K562 (cell line): Measurements from ENCODE around the gene USP7. TPM values are rescaled to one million over a fixed set of nuclear protein-coding genes. Genes with fewer than 3 reads are reported as not detected.
A peak's percentile ranks its signal among the peaks of the same experiment; 100 is the strongest.

Source experiments
- ATAC-seq: fragments of 200-7000 bp; cut with Tn5 transposase; 3 replicates; pipeline ENCODE4 v1.9.1; 2020; ENCODE audit warnings: moderate library complexity
- BruUV-seq: library from RNA; stranded (reverse); fragments of 400-500 nt; replicated peaks from 2 replicates; lab custom pipeline; 2021; lab: Mats Ljungman, UMichigan
- CTCF ChIA-PET: fragments of 300-600 bp; formaldehyde crosslinking; extraction: SDS; loops from one replicate; lab custom pipeline; 2021; ENCODE audit warnings: low intra/inter-chr PET ratio; lab: Yijun Ruan, JAX
- POLR2A ChIA-PET: fragments of 300-600, 350-650 bp; sonication (Branson Sonifier 250); formaldehyde crosslinking; extraction: SDS; loops from one replicate; lab custom pipeline; 2021; ENCODE audit warnings: antibody characterized with exemption, inconsistent platforms; lab: Yijun Ruan, JAX
- DNase-seq, 4 experiments: peaks; one replicate each; pipeline versions ENCODE4 v3.0.0 to v3.0.0-alpha.2; 2011 to 2018; ENCODE audit warnings: low spot score in 3 of 4, mixed read lengths in 3 of 4; ENCODE audit errors: extremely low read depth in 1 of 4
- FAIRE-seq: peaks from 2 replicates; lab custom pipeline; 2011; peaks lifted over from hg19 to GRCh38; lab: Jason Lieb, UNC
- H2AFZ ChIP-seq: 2 replicates; pipeline ENCODE4 v1.6.0; 2011; ENCODE audit warnings: low read depth, low read length, control low read depth, inconsistent platforms
- H3K27ac ChIP-seq: fragments of 200-600 bp; 3 replicates; pipeline ENCODE4 v1.8.0; 2011; ENCODE audit warnings: low read depth, mild to moderate bottlenecking, control low read depth, inconsistent platforms, low read length, moderate library complexity, mixed read lengths; ENCODE audit errors: extremely low read depth
- H3K27me3 ChIP-seq, 2 experiments: fragments of 300-600 bp in 1 of 2; 2 replicates in 1 of 2; 3 replicates in 1 of 2; pipeline versions ENCODE4 v1.6.0 to v1.8.0; 2011; ENCODE audit warnings: inconsistent platforms in 2 of 2, low read length in 2 of 2, mild to moderate bottlenecking in 1 of 2, mixed read lengths in 1 of 2, moderate library complexity in 1 of 2; ENCODE audit not compliant: control insufficient read depth in 2 of 2, insufficient read depth in 2 of 2
- H3K36me3 ChIP-seq: fragments of 300-600 bp; 3 replicates; pipeline ENCODE4 v1.8.0; 2011; ENCODE audit warnings: mild to moderate bottlenecking, low read length, inconsistent platforms; ENCODE audit not compliant: control insufficient read depth, insufficient read depth
- H3K4me1 ChIP-seq, 2 experiments: fragments of 200-600 bp in 1 of 2; replicated peaks in 1 of 2; 2 replicates in 1 of 2; 3 replicates in 1 of 2; pipeline versions ENCODE4 v1.5.1 to v1.8.0; 2011; ENCODE audit warnings: inconsistent platforms in 2 of 2, low read length in 2 of 2, mild to moderate bottlenecking in 1 of 2, mixed read lengths in 1 of 2, moderate library complexity in 1 of 2; ENCODE audit not compliant: control insufficient read depth in 2 of 2, insufficient read depth in 2 of 2
- H3K4me2 ChIP-seq: 2 replicates; pipeline ENCODE4 v1.6.1; 2011; ENCODE audit warnings: low read length, control low read depth, inconsistent platforms, mixed read lengths; ENCODE audit not compliant: insufficient read depth
- H3K4me3 ChIP-seq: fragments of 200-600 bp; sonication (generic), shearing (Covaris generic); 2 replicates; pipeline ENCODE4 v1.5.1; 2016; ENCODE audit warnings: control low read depth, inconsistent platforms
- H3K79me2 ChIP-seq: fragments of 200-600 bp; 3 replicates; pipeline ENCODE4 v1.8.0; 2011; ENCODE audit warnings: low read length, inconsistent platforms; ENCODE audit not compliant: control insufficient read depth, insufficient read depth
- H3K9ac ChIP-seq, 2 experiments: 2 replicates each; pipeline versions ENCODE4 v1.6.0 to v1.6.1; 2011; ENCODE audit warnings: low read depth in 2 of 2, low read length in 2 of 2, control low read depth in 1 of 2, inconsistent platforms in 1 of 2, mild to moderate bottlenecking in 1 of 2, mixed read lengths in 1 of 2; ENCODE audit not compliant: insufficient read depth in 1 of 2
- H3K9me1 ChIP-seq: one replicate; pipeline ENCODE4 v1.6.0; 2011; ENCODE audit warnings: inconsistent platforms, mild to moderate bottlenecking, low read length, moderate library complexity; ENCODE audit not compliant: control insufficient read depth, insufficient read depth
- H3K9me3 ChIP-seq: replicated peaks from 2 replicates; pipeline ENCODE4 v1.5.1; 2011; ENCODE audit warnings: low read depth, low read length, inconsistent platforms; ENCODE audit not compliant: control insufficient read depth, insufficient read depth
- H4K20me1 ChIP-seq: replicated peaks from 2 replicates; pipeline ENCODE4 v1.6.1; 2011; ENCODE audit warnings: low read length, inconsistent platforms, mixed read lengths; ENCODE audit not compliant: control insufficient read depth, insufficient read depth
- CREB1 ChIP-seq, 2 experiments: sonication (generic) in 1 of 2; formaldehyde crosslinking in 1 of 2; IDR thresholded peaks; 2 replicates each; pipeline versions ENCODE4 v1.6.1 to v1.8.0; 2012 to 2022; ENCODE audit warnings: inconsistent platforms in 1 of 2, mild to moderate bottlenecking in 1 of 2, missing genetic modification reagents in 1 of 2, moderate library complexity in 1 of 2
- DPF2 ChIP-seq: fragments of 450-650 bp; IDR thresholded peaks from 2 replicates; pipeline ENCODE4 v1.6.1; 2016
- NFXL1 ChIP-seq: fragments of 450-650 bp; formaldehyde crosslinking; IDR thresholded peaks from 2 replicates; pipeline ENCODE4 v1.4.0; 2021; ENCODE audit warnings: mild to moderate bottlenecking
- POLR2A ChIP-seq: fragments of 450-650 bp; conservative IDR thresholded peaks from 2 replicates; pipeline ENCODE4 v1.6.1; 2016
- POLR2AphosphoS2 ChIP-seq: IDR thresholded peaks from 2 replicates; pipeline ENCODE4 v1.6.1; 2012; ENCODE audit warnings: low read length, improper control_type of control experiment
- PPARD ChIP-seq: fragments of 250-450 bp; sonication (Bioruptor Pico); IDR thresholded peaks from 2 replicates; pipeline ENCODE4 v1.8.0; 2022; ENCODE audit warnings: inconsistent platforms, mild to moderate bottlenecking, moderate library complexity
- SMAD3 ChIP-seq: fragments of 450-650 bp; formaldehyde crosslinking; conservative IDR thresholded peaks from 2 replicates; pipeline ENCODE4 v1.4.0; 2020; ENCODE audit warnings: mild to moderate bottlenecking
- USF2 ChIP-seq: sonication (generic); formaldehyde crosslinking; IDR thresholded peaks from 2 replicates; pipeline ENCODE4 v1.5.0; 2020; ENCODE audit warnings: missing genetic modification reagents
- ZBTB7A ChIP-seq: IDR thresholded peaks from 2 replicates; pipeline ENCODE4 v1.6.1; 2011; ENCODE audit warnings: low read depth, mild to moderate bottlenecking, low read length, moderate library complexity, borderline replicate concordance; ENCODE audit not compliant: control insufficient read depth
- ZNF24 ChIP-seq: fragments of 450-650 bp; IDR thresholded peaks from 2 replicates; pipeline ENCODE4 v1.6.1; 2016
- ZNF507 ChIP-seq: conservative IDR thresholded peaks from 2 replicates; pipeline ENCODE4 v1.6.1; 2017; ENCODE audit warnings: missing genetic modification characterization, missing compliant biosample characterization
- WGBS: fragments of 100-300 bp; shearing (Covaris generic); methylation state at CpG from one replicate; pipeline ENCODE4 v1.1.6; 2016; ENCODE audit warnings: low coverage, mixed read lengths; ENCODE audit not compliant: insufficient coverage; ENCODE audit errors: missing lambda C conversion rate; 5-methylcytosine and 5-hydroxymethylcytosine counted together
- in situ Hi-C: fragments of 300-500 bp; cut with MboI; formaldehyde crosslinking; loops from 4 replicates; pipeline ENCODE4 v1.15.0; 2018; ENCODE audit warnings: inconsistent platforms, mixed read lengths
- intact Hi-C: fragments of 100-400 bp; cut with micrococcal nuclease; formaldehyde crosslinking; loops from 2 replicates; pipeline ENCODE4 v1.14.2; 2022
- polyA plus RNA-seq, 8 experiments: library from polyadenylated mRNA; depleted of rRNA in 4 of 8; stranded (reverse) in 5 of 8; unstranded in 3 of 8; fragments of >200 nt; fragmentation: Nextera tagmentation in 2 of 8; fragmentation: Illumina TruSeq in 1 of 8; extraction: Ambion mirVana in 2 of 8; extraction: Trizol in 1 of 8; gene quantifications; 2 replicates each; pipeline versions ENCODE4 v1.2.1 to v1.2.3, GENCODE V29; 2011 to 2014; ENCODE audit warnings: inconsistent platforms in 1 of 8, missing spikeins in 1 of 8
- total RNA-seq, 7 experiments: library from RNA; depleted of rRNA in 6 of 7; stranded (reverse); fragments of >200 nt in 6 of 7; fragmentation: Illumina TruSeq in 2 of 7; extraction: Trizol in 2 of 7; gene quantifications; 2 replicates each; pipeline versions ENCODE4 v1.2.1 to v1.2.3, GENCODE V29; 2011 to 2021; ENCODE audit warnings: low replicate concordance in 1 of 7
- TF ChIP-seq, protein P1 (sequence below): fragments of 450-650 bp; IDR thresholded peaks from 2 replicates; pipeline ENCODE4 v1.6.1; 2016; ENCODE audit warnings: low read depth, mild to moderate bottlenecking, moderate library complexity

USP7 gene
- total and polyA plus RNA-seq, 9 of the 15 experiments (the other 6 are each of a cell fraction or from before 2014, with no cell fraction given) = 17.1 to 145 (median 57.9) TPM

DNA sequence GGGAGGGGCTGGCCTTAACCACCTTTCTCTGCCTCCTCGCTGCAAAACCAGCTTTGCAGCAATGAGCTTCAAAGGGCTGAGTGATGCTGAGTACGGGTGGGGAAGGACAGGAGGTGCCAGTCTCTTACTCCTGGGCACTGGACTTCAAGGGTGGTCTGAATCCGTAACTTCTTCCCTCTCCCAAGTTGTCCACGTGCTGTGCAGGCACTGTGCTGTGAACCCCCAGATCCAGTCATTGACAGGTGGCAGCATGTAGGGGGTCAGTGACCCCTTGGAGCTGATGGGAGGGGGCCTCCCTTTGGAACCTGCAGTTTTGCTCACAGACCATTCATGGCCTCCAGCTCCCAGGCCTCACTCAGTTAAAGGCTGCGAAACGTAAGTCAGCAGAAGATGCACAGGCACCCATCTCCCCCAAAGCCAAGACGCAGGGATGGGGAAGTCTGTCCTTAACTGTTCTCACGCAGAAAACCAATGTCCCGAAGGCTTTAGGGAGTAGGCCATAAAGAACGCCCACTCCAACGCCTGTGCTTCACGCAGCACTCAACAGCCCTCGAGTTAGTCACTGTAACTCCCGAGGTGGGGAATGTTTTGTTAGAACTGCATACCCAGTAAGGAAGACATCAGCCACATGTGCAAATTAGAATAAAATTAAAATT, 73.7 kb downstream of the USP7 start:
- Histone ChIP-seq H2AFZ (no peak overlapping the region), H3K9me3 (no peaks in the 10 kb centered on the region), H4K20me1 (peaks cover 26% of the 10 kb centered on the region; the same call in 1 of the 2 replicates), H3K4me1 (peaks cover 0 to 32% of the 10 kb centered on the region in 2 experiments; a peak in 3 of 5 replicates), H3K9me1 (peaks cover 4% of the 10 kb centered on the region), H3K36me3 (peaks cover 57% of the 10 kb centered on the region; the same call in 2 of the 3 replicates), H3K4me3 (no peak overlapping the region), H3K9ac (no peak overlapping the region), H3K27ac (no peak overlapping the region), H3K79me2 (no peaks in the 10 kb centered on the region), H3K27me3 (no peaks in the 10 kb centered on the region), H3K4me2 (no peak overlapping the region)
- intact Hi-C loops = no loop called here
- 78% methylated on average over 14 of the region's 14 CpGs for WGBS
- FAIRE-seq (no peak), ATAC-seq (no peak), DNase-seq (no peak)
- TF ChIP-seq, protein P1, sequence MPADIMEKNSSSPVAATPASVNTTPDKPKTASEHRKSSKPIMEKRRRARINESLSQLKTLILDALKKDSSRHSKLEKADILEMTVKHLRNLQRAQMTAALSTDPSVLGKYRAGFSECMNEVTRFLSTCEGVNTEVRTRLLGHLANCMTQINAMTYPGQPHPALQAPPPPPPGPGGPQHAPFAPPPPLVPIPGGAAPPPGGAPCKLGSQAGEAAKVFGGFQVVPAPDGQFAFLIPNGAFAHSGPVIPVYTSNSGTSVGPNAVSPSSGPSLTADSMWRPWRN = no peak
- no peak for TF ChIP-seq CREB1 (IDR thresholded peaks at IDR 0.05)
- no peak for TF ChIP-seq CREB1 (CRISPR knock-in tag; IDR thresholded peaks at IDR 0.05)
- no peak for TF ChIP-seq USF2 (CRISPR knock-in tag)
- TF ChIP-seq DPF2 = no peak
- no peak for TF ChIP-seq ZNF507 (tag)
- no peak for TF ChIP-seq NFXL1 (CRISPR knock-in tag)
- TF ChIP-seq POLR2AphosphoS2 = peak; percentile 51; the same call in 1 of the 2 replicates
- no peak for TF ChIP-seq ZBTB7A
- TF ChIP-seq POLR2A = 0 out of 2 replicates have a peak, but pooled peaks have one; percentile 8
- no peak for TF ChIP-seq SMAD3
- no peak for TF ChIP-seq ZNF24
- no peak for TF ChIP-seq PPARD (CRISPR knock-in tag)
- POLR2A ChIA-PET = interaction anchor here (0.7 to 0.9 kb wide), 2 partner anchors 8 to 232 kb away, joined by 3 to 7 read pairs; partner anchors contain the start of gene LITAFD
- no TSS peak for BruUV-seq
- CTCF ChIA-PET = no interaction called here
- in situ Hi-C loops = no loop called here
